GM18511 (cell line): ENCODE results near the gene B3GALT2.
"Not testable (repeated sequence)": the region's sequence is repeated elsewhere in the genome, so short reads cannot be mapped to it uniquely, and the experiment has no call there.

ENCODE experiments used
- ATAC-seq: cut with Tn5 transposase; IDR thresholded peaks from one replicate; pipeline ENCODE4 v1.9.1; 2021; ENCODE audit warnings: mild to moderate bottlenecking, moderate library complexity; ENCODE audit not compliant: unreplicated experiment

B3GALT2 gene, protein sequence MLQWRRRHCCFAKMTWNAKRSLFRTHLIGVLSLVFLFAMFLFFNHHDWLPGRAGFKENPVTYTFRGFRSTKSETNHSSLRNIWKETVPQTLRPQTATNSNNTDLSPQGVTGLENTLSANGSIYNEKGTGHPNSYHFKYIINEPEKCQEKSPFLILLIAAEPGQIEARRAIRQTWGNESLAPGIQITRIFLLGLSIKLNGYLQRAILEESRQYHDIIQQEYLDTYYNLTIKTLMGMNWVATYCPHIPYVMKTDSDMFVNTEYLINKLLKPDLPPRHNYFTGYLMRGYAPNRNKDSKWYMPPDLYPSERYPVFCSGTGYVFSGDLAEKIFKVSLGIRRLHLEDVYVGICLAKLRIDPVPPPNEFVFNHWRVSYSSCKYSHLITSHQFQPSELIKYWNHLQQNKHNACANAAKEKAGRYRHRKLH

DNA sequence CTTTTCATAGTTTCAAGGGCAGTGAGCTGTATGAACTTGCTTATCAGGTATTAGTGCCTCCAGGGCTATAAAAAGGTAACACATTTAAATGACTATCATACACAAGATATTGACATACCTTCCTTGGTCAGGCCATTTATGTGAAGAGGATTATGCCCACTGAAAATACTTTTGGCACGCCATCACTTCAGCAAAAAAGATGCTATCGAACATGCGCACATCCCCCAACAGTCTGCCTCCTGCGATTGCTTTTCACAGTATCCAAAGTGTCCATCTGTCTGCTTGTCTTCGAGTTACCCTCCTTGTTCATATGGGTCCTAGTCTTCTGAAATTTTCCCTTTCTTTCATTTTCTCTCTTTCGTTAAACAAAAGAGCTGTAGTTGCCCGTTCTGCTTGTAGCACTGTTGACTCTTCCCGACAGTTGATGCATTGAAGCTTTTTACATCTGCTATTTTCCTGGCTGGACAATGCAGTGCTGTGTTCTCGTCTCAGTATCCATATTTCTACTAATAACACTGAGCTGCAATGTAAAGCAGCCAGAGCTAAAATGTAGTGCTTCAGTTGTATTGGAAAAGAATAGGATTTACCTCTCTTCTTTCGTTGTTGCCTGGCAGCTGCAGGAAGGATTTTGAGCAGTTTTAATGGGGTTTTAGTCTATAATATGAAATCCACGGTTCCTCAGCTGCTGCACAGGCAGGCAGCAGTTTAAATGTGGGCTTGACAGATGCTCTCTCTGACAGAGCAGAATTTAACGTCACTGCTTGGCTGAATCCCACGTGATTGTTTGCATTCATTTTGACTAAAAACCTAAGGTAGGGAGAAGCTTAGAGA lies at the start of gene B3GALT2:
Gene B3GALT2 (minus strand): TSS at position 713 of the 831 bp plus-strand sequence. CDS start 5,051 bp downstream, outside the sequence.
- no peak for ATAC-seq

DNA sequence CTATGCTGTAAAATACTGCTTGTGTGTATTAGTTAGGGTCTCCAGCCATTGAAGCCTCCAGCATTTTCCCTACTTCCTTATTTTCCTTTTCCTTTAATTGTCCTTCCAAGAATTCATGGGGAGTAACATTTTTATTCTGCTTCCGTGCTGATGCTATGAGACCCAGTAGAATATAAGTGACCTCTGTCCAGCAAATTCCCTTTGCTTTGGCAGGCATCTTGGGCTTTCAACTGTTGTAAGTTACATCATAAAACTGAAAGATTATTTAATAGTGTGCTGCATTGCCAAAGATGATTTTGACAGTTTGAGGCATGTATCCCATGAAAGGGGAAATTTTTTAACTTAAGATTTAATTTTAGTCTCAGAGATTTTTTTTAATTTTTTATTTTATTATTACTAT lies 48.1 kb upstream of the B3GALT2 start:
- ATAC-seq = no peak

DNA sequence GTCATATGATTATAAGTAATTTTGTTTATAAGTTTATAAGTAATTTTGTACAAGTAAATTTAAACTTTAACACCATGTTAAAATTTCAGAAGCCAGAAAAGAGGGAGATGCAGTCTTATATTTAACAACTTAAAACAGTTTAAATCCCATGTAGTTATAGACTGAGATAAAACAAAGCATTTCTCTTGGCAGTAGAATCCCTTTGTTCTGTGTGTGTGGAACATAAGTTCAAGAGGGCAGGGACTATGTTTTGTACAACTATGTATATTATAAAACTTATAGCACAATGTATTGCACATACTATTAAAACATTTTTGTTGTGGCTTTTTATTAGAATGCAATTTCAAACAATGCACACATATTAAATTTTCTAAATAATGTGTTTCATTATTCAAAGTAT lies 44.7 kb upstream of the B3GALT2 start:
- not testable (repeated sequence) for ATAC-seq

DNA sequence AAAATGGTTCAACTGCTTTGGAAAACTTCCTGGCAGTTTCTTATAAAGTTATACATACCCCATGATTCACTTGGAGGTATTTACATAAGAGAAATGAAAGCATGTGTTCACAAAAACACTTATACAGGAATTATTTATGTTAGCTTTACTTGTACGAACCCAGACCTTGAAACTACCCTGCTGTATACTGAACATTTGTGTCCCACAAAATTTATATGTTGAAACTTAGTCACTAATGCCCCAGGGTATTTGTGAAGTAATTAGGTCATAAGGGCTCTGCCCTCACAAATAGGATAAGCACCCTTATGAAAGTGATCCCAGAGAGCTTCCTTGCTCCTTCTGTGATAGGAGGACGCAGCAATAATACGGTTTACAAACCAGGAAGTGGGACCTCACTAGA lies 42.7 kb upstream of the B3GALT2 start:
- ATAC-seq = no peak

DNA sequence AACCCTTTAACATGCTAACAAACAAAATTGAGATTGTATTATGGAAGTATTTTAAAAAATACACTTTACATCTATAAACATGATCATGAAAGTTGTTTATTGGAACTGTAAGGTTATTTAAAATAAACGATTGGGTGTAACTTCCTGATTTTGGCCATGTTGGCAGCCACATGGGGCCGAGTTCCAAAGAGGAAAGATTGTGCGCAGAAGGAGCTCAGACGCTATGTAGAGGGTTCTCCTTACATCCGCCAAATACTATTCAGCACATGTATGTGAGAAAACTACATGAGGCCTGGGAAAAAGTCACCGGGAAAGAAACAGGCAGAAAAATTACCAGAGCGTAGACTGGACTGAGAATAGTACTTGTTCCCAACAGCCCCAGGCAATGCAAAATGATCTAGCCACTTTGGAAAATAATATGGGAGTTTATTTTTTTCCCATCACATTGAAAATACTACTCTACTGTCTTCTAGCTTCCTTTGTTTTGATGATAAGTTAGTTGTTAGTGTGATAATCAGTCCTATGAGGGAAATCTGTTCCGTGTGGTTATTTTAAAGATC lies 35.7 kb upstream of the B3GALT2 start:
- ATAC-seq = no peak

DNA sequence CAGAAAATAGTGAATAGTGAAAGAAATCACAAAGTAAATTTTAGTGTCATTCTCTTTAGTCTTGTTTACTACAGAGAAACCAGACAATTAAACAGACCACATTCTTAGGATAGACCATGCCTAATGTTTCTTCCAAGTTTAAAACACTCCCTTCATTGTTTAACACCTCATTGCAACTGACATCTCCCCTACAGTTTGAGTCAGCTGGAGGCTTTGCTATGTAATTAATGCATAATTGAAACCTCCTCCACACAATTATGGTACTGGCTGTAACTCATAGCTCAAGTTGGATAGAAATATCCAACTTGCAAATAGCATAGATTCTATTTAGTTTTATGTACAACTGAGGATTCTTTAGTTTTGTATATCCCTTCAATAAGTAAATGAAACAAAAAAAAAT lies 35.2 kb upstream of the B3GALT2 start:
- ATAC-seq = no peak

DNA sequence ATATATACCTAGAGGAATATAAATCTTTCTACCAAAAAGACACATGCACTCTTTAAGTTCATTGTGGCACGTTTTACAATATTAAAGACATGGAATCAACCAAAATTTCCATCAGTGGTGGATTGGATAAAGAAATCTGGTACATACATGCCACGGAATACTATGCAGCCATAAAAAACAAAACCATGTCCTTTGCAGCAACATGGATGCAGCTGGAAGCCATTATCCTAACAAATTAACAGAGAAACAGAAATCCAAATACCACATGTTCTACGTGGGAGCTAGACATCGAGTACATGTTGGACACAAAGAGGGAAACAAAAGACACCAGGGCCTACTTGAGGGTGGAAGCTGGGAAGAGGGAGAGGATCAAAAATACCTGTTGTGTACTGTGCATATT lies 33.0 kb upstream of the B3GALT2 start:
- ATAC-seq = no peak

DNA sequence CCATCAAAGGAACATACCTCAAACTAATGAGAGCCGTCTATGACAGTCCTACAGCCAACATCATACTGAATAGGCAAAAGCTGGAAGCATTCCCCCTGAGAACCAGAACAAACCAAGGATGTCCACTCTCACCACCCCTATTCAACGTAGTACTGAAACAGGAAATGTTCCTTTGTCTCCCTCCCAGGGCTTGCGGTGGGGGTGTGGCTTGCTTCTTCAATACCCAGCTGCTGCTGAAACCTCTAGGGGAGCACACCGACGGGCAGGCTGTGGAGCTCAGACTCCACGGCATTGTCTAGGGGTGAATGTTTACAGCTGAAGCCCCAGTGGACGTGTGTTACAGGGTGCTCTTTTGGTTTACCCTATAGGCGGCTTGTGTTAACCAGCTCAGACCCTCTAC lies 30.5 kb upstream of the B3GALT2 start:
- no peak for ATAC-seq

DNA sequence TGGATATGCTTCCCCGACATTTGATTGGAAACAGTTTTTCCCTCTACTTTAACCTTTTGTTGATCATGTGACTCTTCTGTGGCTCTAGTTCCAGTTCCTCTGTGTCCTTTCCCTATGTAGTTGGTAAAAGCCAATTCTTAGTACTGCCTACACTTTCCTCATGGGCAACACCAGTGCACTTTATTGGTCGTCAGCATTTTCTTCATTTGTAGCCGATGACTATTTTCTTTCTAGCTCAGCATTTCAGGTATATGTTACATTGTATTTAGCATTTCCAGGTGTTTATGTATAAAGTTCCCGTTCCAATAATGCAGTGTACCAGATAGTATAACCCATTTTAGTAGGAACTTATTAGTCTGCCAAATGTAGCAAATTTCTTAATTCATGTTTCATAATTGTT lies 27.6 kb upstream of the B3GALT2 start:
- ATAC-seq = no peak

DNA sequence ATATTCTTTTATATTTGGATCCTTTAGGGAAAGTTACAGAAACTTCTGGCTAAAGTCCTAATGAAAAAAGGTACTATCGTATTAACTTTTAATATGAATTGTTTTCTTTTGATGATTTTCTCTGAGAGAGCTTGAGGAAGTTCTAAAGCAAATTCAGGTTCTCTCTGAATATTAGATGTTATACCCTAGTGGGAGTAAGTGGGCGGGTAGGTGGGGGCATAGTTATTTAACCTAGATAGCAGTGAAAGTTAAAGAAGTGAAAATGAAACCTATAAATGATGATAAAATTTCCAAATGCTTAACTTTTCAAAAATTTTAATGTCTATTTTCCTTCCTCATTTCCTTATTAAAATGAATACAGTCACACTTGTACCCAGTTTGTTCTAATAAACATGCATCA lies 26.2 kb upstream of the B3GALT2 start:
- no peak for ATAC-seq

DNA sequence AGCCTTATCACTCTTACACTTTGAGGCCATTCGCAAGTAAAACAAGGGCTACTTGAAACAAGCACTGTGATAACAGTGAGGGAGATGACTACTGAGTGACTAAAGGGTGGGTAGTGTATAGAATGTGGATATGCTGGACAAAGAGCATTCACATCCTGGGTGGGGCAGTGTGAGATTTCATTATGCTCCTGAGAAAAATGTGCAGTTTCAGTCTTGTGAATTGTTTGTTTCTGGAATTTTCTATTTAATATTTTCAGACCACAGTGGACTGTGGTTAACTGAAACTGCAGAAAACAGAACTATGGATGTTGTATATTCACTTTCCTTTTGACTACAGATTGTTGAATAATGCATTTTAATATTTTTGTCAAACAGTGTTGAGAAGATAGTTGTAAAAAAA lies 25.1 kb upstream of the B3GALT2 start:
- ATAC-seq = peak; percentile 83

DNA sequence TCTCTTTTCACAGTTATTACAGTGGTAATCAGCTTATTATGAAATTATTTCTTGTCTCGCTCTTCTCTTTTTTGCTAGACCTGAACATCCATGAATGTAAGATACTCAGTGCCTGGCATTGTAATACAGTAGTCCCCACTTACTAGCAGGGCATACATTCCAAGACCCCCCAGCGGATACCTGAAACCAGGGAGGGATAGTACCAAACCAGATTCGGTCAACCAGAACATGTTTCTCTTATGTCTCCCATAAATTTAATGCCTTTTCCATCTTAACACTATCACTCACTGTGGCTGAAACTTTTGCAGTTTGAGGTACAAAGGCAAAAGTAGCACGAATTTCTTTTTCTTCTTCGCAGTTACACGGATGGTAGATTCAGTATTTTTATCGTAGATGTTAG lies 24.6 kb upstream of the B3GALT2 start:
- ATAC-seq = no peak

DNA sequence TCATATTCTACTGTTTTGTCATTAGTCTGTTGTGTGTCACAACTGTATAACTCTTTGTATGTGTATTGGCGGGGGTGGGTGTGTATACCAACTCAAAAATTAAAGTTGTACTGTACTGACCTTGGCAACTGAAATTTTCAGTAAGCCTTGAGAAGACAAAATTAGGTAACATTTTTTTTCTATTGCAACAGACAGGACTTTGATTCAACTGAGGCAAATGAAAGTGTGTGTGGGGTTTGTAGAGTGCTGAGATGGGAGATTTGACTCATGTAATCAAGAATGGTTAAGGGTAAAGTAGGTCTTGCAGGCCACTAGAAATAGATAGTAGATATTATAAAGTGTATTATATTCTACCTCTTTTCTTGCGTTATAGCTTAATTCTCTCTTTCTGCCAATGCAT lies 14.6 kb upstream of the B3GALT2 start:
- ATAC-seq = no peak

DNA sequence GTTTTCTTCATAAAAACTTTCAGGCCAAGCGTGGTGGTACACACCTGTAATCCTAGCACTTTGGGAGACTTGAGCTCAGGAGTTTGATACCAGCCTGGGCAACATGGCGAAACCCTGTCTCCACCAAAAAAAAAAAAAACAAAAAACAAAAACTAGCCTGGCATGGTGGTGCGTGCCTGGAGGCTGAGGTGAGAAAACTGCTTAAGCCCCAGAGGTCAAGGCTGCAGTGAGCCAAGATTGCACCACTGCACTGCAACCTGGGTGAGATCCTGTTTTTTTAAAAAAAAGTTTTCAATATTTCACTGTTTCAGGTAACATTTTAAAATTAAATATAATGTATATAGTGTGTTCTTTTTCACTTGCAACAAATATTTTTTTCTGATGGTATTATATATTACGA lies 13.5 kb upstream of the B3GALT2 start:
- no peak for ATAC-seq

DNA sequence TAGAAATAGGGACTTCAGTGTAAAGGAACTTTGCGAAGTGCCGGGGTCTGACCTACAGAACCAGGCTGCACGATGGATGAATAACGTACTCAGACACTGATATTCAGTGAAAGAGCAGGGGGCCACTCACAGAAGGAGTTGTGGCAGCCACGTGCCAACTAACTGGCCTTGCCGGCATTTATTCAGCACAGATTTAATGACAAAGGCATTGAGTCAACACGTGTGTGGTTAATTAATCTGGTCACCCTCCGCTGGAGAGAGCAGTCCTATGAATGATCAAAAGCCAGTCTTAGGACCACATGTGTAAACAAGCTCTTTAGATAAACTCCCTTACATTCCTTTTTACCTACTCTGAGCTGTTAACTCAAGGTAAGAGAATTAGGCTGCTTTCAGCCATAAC lies 6.2 kb upstream of the B3GALT2 start:
- no peak for ATAC-seq

DNA sequence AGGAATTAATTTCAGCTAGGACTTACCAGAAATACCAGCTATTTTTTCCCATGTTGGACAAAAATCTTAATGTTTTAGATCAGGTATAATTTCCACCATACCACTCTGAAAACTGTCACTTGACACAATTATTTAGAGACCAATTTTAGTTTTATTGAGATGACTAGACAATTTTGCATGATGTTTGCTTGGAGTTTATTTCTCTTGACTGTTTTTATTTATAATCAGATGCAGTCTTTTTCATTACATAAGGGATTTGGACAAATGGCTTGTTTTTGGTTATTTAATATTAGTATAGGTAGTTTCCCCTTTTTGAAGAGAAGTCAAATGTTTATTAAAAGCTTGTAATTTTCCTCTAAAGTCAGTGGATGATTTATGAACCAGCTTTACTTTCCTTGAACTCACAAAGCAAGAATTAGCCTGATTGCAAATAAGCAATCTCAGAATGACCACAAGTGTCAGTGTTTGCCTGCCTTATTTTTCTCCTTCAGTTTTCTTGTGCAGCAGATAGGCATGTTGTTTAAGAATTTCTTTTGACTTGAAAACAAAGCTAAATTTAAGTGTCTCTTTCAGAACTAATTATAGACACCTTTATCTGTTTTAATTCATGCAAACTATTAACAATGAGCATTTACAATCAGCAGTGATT lies 3.8 kb upstream of the B3GALT2 start:
- ATAC-seq = peak; percentile 53

DNA sequence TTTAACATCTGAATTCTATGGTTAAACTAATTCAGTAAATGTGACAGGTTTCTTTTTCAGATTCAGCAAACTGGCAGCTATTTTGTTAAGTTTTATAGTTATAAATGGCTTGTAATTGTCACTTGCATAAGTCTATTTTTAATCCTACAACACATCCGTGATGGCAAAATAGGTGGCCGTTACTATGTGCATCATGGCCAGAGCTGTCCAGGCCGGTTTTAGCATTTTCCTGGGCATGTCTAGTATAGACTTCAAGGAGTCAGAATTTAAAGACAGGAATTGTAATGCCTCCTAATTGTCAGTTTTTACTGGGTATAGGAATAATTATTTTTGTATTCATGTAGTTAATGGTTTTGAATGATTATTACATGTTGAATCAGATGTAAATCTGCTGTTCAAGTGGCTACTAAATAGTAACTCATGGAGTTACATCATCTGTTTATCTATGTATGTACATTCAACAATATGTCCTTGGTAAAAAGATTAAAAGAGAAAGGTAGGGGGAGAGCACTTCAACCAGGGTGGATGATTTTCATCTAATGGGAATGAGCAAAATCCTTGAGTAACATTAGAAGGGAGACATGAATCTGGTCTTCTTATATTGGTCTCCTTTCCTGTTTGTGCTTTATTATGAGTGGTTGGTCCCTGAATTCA lies 3.2 kb upstream of the B3GALT2 start:
- no peak for ATAC-seq

DNA sequence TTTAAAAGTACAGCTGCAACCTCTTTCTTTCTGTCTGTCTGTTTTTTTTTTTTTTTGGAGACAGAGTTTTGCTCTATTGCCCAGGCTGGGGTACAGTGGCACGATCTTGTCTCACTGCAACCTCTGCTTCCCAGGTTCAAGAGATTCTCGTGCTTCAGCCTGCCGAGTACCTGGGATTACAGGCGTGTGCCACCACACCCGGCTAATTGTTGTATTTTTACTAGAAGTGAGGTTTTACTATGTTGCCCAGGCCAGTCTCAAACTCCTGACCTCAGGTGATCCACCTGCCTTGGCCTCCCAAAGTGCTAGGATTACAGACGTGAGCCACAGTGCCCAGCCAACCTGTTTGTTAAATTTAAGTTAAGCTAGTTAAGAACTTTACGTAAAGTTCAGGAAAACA lies 2.5 kb upstream of the B3GALT2 start:
- not testable (repeated sequence) for ATAC-seq

DNA sequence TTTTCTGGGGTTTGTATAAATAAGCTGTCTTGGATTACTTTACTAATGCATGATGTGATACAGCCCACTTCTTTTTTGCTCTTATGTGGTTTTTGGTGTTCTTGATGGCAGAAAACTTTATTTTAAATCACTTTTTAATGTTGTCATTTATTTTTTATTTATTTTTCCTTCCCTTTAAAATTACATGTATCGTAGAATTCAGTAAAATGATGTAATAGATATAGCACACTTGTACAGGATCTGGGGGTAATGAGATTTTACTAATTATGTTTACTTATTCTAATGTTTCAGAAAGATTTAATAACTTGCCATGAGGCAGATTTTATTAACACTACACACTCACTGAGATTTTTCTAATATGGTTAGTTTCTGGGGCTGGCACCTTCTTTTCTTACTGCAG lies 701 bp upstream of the B3GALT2 start:
- ATAC-seq = no peak

DNA sequence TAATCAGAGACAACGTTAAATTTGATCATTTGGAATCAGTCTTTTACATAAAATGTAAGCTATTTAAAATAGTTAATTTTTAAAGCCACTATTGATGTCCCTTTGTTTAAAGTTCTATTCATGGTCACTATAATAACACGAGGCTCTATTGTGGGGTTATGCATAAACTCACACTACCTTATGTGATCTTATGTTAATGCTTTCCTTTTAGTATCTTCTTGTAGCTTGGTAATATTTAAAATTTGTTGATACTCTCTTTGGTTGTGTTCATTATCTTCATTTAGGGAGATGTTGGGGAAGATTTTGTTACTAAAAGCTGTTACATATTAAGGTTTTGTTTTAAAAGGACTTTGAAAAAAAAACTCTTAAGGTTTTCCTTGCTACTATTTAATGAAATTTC lies 1.2 kb downstream of the B3GALT2 start:
- no peak for ATAC-seq

DNA sequence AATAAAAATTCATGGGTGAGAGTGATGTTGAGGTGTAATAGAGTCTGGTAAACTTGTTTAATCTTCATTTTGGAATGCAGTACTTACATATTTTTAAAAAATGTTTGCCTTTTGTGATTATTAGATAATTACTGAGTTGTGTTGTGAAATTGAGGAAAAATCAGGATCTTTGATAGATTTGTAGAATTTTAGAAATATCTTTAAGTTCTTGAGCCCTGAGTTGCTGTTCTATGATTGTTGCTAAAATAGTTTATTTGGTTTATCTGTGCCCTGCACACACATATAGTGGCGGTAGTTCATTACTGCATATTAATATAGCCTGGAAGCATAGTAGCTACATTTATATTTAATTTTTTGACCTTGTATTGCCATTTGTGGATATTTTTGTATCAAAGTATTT lies 1.6 kb downstream of the B3GALT2 start:
- ATAC-seq = no peak
